Keratinocyte (primary cell): ENCODE measurements around the gene FAM25A. TPM values are rescaled to one million over a fixed set of nuclear protein-coding genes. Genes with fewer than 3 reads are reported as not detected.
"Not testable (repeated sequence)": the region's sequence is repeated elsewhere in the genome, so short reads cannot be mapped to it uniquely, and the experiment has no call there.

ENCODE experiments used
- DNase-seq: peaks from one replicate; pipeline ENCODE4 v3.0.0-alpha.2; 2011; ENCODE audit warnings: low read depth, missing footprints, low spot score
- FAIRE-seq: peaks from 2 replicates; lab custom pipeline; 2011; peaks lifted over from hg19 to GRCh38; lab: Jason Lieb, UNC
- H2AFZ ChIP-seq: 2 replicates; pipeline ENCODE4 v1.6.0; 2012; ENCODE audit warnings: low read length, control low read depth, inconsistent platforms; ENCODE audit not compliant: control insufficient read depth
- H3K27ac ChIP-seq: 2 replicates; pipeline ENCODE4 v1.5.1; 2011; ENCODE audit warnings: low read length; ENCODE audit not compliant: control insufficient read depth, insufficient read depth
- H3K27me3 ChIP-seq: 3 replicates; pipeline ENCODE4 v1.6.0; 2011; ENCODE audit warnings: low read length; ENCODE audit not compliant: control insufficient read depth, insufficient read depth; ENCODE audit errors: extremely low read depth
- H3K36me3 ChIP-seq, 2 experiments: 2 replicates in 1 of 2; 3 replicates in 1 of 2; pipeline ENCODE4 v1.5.1; 2011; ENCODE audit warnings: low read length in 2 of 2, mild to moderate bottlenecking in 1 of 2; ENCODE audit not compliant: control insufficient read depth in 2 of 2, insufficient read depth in 2 of 2; ENCODE audit errors: extremely low read depth in 1 of 2
- H3K4me1 ChIP-seq: 3 replicates; pipeline ENCODE4 v1.5.1; 2011; ENCODE audit warnings: low read length; ENCODE audit not compliant: control insufficient read depth, insufficient read depth; ENCODE audit errors: extremely low read depth
- H3K4me2 ChIP-seq: 3 replicates; pipeline ENCODE4 v1.6.0; 2011; ENCODE audit warnings: low read depth, low read length; ENCODE audit not compliant: control insufficient read depth, insufficient read depth; ENCODE audit errors: extremely low read depth
- H3K4me3 ChIP-seq, 3 experiments: fragments of 200-600 bp in 1 of 3; sonication (generic) in 1 of 3; 2 replicates in 2 of 3; 3 replicates in 1 of 3; pipeline ENCODE4 v1.5.1; 2011 to 2016; ENCODE audit warnings: low read length in 3 of 3, mild to moderate bottlenecking in 3 of 3, control low read depth in 2 of 3, inconsistent platforms in 1 of 3, low read depth in 1 of 3, mixed read lengths in 1 of 3, mixed run types in 1 of 3, moderate library complexity in 1 of 3; ENCODE audit not compliant: control insufficient read depth in 2 of 3, insufficient read depth in 2 of 3; ENCODE audit errors: extremely low read depth in 1 of 3
- H3K79me2 ChIP-seq: 2 replicates; pipeline ENCODE4 v1.6.0; 2012; ENCODE audit warnings: low read length; ENCODE audit not compliant: control insufficient read depth, insufficient read depth
- H3K9ac ChIP-seq: 3 replicates; pipeline ENCODE4 v1.6.0; 2011; ENCODE audit warnings: low read length; ENCODE audit not compliant: control insufficient read depth, insufficient read depth; ENCODE audit errors: extremely low read depth
- H3K9me1 ChIP-seq: 3 replicates; pipeline ENCODE4 v1.6.0; 2011; ENCODE audit warnings: low read length; ENCODE audit not compliant: control insufficient read depth, insufficient read depth; ENCODE audit errors: extremely low read depth
- H3K9me3 ChIP-seq: 2 replicates; pipeline ENCODE4 v1.5.1; 2012; ENCODE audit warnings: low read depth, low read length; ENCODE audit not compliant: control insufficient read depth
- H4K20me1 ChIP-seq: 3 replicates; pipeline ENCODE4 v1.6.0; 2011; ENCODE audit warnings: low read length; ENCODE audit not compliant: control insufficient read depth, insufficient read depth; ENCODE audit errors: extremely low read depth
- EZH2 ChIP-seq: IDR thresholded peaks from one replicate; pipeline ENCODE4 v1.6.1; 2012; ENCODE audit warnings: inconsistent platforms, mild to moderate bottlenecking, low read length, moderate library complexity
- dilution Hi-C: fragments of 300-500 bp; cut with MboI; formaldehyde crosslinking; loops from one replicate; pipeline ENCODE4 v1.7.0; 2020; ENCODE audit warnings: low sequenced_read_pairs; ENCODE audit not compliant: extremely low pct_ligation_motif_present
- polyA plus RNA-seq, 5 experiments: library from polyadenylated mRNA; depleted of rRNA in 3 of 5; stranded (reverse) in 3 of 5; stranded (forward) in 1 of 5; unstranded in 1 of 5; fragments of >200 nt; gene quantifications; 1 replicate in 1 of 5; 2 replicates in 3 of 5; 3 replicates in 1 of 5; pipeline versions ENCODE4 v1.2.1 to v1.2.3, GENCODE V29; 2011 to 2012; ENCODE audit warnings: missing spikeins in 2 of 5, low read depth in 1 of 5, low replicate concordance in 1 of 5
- TF ChIP-seq, protein P1 (sequence below), 3 experiments: IDR thresholded peaks in 1 of 3; conservative IDR thresholded peaks in 1 of 3; optimal IDR thresholded peaks in 1 of 3; 2 replicates in 2 of 3; 3 replicates in 1 of 3; pipeline versions ENCODE3 to v1.5.1; 2011; ENCODE audit warnings: low read length in 3 of 3, mild to moderate bottlenecking in 3 of 3, moderate library complexity in 2 of 3, control low read depth in 1 of 3, inconsistent platforms in 1 of 3; ENCODE audit not compliant: insufficient read depth in 2 of 3; ENCODE audit errors: extremely low read depth in 1 of 3

FAM25A gene
- polyA plus RNA-seq, 1 donor (not counting 4 experiments of a cell fraction or from before 2014, with no cell fraction given), result 11.7 TPM

DNA sequence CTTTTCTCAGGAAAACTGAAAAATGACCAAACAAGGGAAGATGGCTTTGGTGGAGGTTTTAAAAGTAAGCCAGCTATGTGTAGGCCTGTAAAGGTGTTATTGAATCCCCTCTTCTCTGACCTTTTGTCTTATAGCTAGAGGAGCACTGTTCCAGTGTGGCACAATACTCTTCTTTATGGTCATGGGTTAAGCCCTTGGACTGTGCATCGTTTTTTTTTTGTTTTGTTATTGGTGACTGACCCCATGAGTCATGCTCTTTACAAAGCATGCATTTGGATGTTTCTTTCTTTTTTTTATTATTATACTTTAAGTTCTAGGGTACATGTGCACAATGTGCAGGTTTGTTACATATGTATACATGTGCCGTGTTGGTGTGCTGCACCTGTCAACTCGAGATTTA lies 19.6 kb upstream of the FAM25A start:
- FAIRE-seq (no peak), DNase-seq (no peak)
- H3K36me3 ChIP-seq, result no peaks in the 10 kb centered on the region

DNA sequence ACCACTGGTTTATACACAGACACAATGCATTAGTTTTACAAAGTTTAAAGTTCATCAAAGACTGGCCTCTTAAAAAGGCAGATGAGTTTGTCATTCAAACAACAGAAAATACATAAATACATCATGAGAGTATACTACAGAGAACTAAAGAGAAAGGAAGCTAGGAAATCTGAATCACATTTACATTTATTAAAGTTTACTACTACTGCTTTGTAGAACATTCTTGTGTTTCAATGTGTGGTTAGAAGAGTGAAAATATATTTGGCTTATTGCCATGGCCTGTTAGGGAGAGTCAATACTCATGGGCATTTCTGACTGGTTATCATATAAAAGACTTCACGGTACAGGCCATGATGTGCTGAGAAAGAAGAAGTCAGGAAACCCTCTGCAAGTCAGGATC lies 13.0 kb upstream of the FAM25A start:
- H3K27me3 ChIP-seq, H3K79me2 ChIP-seq, H3K4me2 ChIP-seq, H3K9ac ChIP-seq, H3K4me3 ChIP-seq, H3K9me3 ChIP-seq, H3K4me1 ChIP-seq, DNase-seq, H3K27ac ChIP-seq, H3K9me1 ChIP-seq, H2AFZ ChIP-seq, H4K20me1 ChIP-seq, dilution Hi-C loops, H3K36me3 ChIP-seq, FAIRE-seq: not testable (repeated sequence)

More for the DNA sequence above, 19.6 kb upstream of the FAM25A start:
- Histone ChIP-seq H3K27me3 (no peaks in the 10 kb centered on the region), H3K79me2 (no peaks in the 10 kb centered on the region), H3K27ac (no peak overlapping the region), H3K4me1 (no peaks in the 10 kb centered on the region), H3K9me1 (no peaks in the 10 kb centered on the region), H3K9ac (no peak overlapping the region), H4K20me1 (no peaks in the 10 kb centered on the region), H3K4me3 (no peak overlapping the region), H3K9me3 (no peaks in the 10 kb centered on the region), H3K4me2 (no peak overlapping the region), H2AFZ (no peak overlapping the region)
- TF ChIP-seq, protein P1, sequence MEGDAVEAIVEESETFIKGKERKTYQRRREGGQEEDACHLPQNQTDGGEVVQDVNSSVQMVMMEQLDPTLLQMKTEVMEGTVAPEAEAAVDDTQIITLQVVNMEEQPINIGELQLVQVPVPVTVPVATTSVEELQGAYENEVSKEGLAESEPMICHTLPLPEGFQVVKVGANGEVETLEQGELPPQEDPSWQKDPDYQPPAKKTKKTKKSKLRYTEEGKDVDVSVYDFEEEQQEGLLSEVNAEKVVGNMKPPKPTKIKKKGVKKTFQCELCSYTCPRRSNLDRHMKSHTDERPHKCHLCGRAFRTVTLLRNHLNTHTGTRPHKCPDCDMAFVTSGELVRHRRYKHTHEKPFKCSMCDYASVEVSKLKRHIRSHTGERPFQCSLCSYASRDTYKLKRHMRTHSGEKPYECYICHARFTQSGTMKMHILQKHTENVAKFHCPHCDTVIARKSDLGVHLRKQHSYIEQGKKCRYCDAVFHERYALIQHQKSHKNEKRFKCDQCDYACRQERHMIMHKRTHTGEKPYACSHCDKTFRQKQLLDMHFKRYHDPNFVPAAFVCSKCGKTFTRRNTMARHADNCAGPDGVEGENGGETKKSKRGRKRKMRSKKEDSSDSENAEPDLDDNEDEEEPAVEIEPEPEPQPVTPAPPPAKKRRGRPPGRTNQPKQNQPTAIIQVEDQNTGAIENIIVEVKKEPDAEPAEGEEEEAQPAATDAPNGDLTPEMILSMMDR (optimal IDR thresholded peaks at IDR 0.05 in 1 of 3, IDR thresholded peaks at IDR 0.05 in 1 of 3, conservative IDR thresholded peaks at IDR 0.05 in 1 of 3; ENCODE audit: extremely low read depth in 1 of 3, insufficient read depth in 2 of 3, low read length in 3 of 3), result no peak
- no peak for TF ChIP-seq EZH2
- dilution Hi-C loops, result no loop called here

DNA sequence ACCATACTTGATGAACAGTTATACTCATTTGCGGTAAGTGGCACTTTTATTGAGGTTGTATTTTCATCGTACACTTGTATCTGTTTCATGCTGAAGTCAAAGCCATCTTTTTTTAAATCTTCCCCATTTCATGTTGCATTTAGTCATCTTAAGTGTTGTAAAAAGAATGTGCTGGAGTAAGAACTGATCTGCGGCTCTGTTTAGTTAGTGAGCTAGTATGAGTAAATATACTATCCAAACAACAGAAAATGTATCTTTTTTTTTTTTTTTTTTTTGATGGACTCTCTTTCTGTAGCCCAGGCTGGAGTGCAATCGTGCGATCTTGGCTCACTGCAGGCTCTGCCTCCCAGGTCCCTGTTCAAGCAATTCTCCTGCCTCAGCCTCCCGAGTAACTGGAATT lies 12.4 kb upstream of the FAM25A start:
- H3K4me2 ChIP-seq, H3K9me3 ChIP-seq, H3K36me3 ChIP-seq, H3K4me1 ChIP-seq, FAIRE-seq, H4K20me1 ChIP-seq, H3K4me3 ChIP-seq, H3K27ac ChIP-seq, H3K27me3 ChIP-seq, H3K79me2 ChIP-seq, DNase-seq, H3K9me1 ChIP-seq, H3K9ac ChIP-seq, dilution Hi-C loops, H2AFZ ChIP-seq: not testable (repeated sequence)

DNA sequence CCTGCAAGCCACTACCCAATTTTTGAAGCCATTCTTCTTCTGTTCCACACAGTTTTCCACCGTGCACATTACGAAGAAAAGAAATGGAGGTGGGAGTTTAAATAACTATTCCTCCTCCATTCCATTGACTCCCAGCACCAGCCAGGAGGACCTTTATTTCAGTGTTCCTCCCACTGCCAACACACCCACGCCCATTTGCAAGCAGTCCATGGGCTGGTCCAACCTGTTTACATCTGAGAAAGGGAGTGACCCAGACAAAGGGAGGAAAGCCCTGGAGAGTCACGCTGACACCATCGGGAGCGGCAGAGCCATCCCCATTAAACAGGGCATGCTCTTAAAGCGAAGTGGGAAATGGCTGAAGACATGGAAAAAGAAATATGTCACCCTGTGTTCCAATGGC lies 11.8 kb upstream of the FAM25A start:
- H2AFZ ChIP-seq, DNase-seq, H3K36me3 ChIP-seq, H3K9me1 ChIP-seq, FAIRE-seq, H3K27me3 ChIP-seq, H3K4me1 ChIP-seq, H3K4me2 ChIP-seq, H4K20me1 ChIP-seq, H3K9me3 ChIP-seq, H3K9ac ChIP-seq, dilution Hi-C loops, H3K4me3 ChIP-seq, H3K27ac ChIP-seq, H3K79me2 ChIP-seq: not testable (repeated sequence)
